GM19023 (cell line): Measurements from ENCODE around the gene CCDC60.

Experiments used
- ATAC-seq: cut with Tn5 transposase; IDR thresholded peaks from one replicate; pipeline ENCODE4 v1.9.1; 2021; ENCODE audit warnings: mild to moderate bottlenecking, moderate library complexity; ENCODE audit not compliant: unreplicated experiment

CCDC60 gene, protein sequence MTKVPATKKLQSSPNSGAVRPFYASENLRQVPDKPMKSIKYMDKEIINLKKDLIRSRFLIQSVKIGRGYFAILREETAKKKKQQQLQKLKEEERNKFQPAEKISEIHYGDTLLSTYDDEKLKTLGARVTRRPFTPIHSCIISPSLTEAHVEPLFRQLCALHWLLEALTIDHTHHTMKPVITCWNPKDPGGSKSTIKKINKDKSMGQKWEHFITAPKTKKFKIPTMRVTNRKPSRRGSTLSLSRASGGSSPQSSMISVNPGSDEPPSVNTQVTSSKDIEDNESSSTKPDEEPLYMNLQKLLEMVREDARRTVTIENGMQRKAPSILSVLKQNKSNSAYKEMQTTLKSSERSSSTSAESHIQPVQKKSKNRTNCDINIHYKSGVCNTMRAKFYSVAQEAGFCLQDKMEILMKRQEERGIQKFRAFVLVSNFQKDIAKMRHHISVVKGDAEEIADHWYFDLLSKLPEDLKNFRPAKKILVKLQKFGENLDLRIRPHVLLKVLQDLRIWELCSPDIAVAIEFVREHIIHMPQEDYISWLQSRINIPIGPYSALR

DNA sequence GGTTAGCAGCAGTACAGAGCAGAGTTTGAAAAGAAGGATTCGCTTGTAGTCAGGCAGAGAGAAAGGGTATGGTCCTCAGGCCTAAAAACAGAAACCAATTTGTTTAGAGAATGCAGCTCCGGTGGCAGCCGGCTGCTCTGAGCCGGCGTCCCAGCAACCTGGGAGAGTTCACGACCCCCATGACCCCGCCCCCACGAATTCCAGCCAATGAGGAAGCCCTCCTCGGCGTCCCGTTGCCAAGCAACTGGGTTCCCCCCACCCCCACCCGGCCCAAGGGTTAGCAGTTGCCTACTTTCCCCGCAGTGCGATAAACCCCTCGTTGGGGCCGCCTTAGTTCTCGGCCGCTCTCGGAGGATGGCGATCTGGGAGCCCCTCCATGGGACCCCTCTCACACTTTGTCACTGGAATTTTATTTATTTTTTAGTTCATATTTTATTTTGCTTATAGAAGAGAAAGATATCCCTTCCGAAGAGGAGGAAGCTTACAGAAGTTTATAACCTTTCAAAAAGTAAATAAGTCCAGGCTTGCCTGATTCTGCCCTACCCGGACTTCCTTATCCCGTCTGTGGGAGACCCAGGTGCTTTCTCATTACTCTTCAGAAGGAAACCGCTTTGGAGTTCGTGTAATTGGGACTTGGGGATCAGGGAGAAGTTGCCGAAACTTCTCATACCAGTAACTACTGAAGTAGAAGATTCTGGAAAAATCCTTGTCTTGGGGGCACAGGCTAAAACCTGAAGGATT is at the start of gene CCDC60:
TSS of gene CCDC60 (plus strand) at position 300 of the 741 bp plus-strand sequence. CDS start 448 bp downstream, outside the sequence.
- ATAC-seq: no peak

DNA sequence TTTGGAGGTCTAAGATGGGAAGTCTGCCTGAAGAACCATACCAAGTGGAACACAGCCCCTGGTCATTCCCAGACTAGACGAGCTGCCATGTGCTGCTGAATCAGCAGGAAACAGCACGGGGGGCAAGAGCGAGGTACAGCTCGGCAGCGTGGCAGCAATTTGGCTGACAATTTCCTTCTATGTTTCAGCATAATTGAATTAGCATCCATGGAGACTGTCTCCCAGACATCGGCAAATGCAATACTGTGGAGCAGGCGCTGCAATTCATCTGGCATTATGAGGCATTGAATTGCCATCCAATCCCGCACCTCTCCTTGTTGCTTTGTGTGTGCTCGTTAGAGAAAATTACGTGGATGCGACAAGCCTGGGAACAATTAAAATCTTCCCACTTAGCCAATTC is 46.0 kb upstream of the CCDC60 start:
- no peak for ATAC-seq

DNA sequence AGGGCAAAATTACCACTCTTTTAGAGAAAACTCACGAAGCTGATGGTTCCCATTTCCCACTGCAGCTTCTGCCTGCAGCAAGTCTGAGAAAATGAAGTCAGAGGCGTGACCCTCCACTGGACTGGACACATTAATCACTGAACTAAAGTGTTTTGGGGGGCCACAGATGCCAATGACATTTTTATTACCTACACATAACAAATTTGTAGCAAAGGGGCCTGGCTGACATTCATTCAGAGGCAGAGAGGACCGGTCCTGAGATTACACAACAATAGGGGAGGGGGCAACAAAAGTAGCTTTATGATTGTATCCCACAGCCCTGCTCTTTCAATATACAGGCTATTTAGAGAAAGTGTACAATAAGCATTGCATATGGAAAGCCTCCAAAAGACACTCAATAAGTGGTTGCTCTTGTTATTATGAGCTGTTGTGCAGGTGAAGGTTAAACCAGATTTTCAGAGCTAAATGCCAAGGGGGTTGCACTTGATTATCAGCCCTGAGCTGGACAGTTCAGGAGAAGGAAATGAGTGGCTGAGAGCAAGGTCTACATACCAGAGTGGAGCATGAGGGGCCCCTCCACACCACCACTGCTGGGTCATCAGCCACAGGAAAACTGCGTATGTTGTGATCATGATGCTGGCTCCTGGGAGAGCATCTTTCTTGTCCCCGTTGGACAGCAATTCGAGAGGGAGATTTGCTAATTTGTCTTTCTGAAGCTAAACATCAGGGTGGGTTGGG is 41.5 kb upstream of the CCDC60 start:
- no peak for ATAC-seq

- ATAC-seq: no peak
These were observed 40.3 kb upstream of the CCDC60 start for GRCh38 chr12:119294211-119294610.

- no peak for ATAC-seq
These were observed 38.0 kb upstream of the CCDC60 start for GRCh38 chr12:119296535-119296934.

DNA sequence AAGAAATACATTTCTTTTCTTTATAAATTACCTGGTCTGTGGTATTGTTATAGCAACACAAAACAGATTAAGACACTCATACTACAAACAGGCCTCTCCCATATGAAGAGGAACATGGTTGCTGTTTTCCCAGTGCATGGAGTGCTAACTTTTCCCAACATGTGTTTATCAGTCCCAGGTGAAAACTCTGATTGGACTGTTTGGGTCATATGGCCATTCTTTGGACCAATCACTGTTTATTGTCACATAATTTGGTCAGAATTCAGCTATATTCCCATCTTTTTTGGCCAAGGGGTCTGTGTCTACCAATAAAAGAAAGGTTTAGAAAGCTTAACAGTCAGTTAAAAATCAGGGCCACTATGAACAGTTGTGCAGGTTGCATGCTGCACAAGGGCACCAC is 35.4 kb upstream of the CCDC60 start:
- no peak for ATAC-seq

DNA sequence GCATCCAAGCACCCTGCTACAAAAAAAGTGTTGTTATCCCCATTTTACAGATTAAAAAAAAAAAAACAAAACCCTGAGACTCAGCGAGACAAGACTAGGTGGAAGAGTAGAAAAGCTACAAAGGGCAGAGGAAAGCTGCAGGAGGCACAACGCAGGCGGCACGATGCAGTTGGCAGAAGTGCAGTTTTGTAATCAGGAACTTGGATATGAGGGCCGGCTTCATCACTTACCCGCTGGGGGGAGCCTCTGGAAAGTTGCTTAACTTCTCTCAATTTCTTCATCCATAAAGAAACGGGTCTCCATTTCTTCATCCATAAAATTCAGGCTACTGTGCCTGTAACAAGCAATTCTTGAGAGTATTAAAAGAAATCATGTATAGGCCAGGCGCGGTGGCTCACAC is 33.1 kb upstream of the CCDC60 start:
- no peak for ATAC-seq

DNA sequence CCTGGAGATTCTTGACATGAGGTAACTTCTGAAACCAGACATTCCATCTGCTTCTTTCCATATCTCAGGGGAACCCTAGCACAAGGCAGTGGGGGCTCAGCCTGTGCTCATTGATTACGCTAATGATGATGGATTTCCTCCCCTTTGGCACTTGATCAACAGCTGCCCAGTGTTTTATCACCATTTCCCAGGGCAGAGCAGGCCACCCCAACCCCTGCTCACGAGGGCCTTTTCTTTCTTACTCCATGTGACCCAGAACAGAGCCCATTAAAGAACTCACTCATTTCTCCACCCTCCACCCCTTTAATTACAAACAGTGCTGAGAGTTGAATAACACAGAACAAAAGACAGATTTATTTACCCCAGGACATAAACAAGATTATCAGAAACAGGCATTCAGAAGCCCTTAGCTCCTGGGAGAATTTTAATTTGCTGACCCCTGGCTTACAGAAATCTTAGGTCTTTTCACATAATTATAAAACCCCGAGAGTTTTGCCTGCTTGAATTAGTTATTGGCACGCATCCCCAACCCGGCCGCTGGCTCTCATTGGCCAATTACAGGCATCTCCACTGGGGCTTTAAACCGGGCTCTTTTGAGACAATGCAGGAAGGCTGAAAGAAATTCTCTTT is 32.0 kb upstream of the CCDC60 start:
- no peak for ATAC-seq

- ATAC-seq: no peak
These were observed 27.9 kb upstream of the CCDC60 start for GRCh38 chr12:119306593-119306992.

- ATAC-seq: no peak
These were observed 26.8 kb upstream of the CCDC60 start for GRCh38 chr12:119307747-119308146.

- no peak for ATAC-seq
These were observed 25.6 kb upstream of the CCDC60 start for GRCh38 chr12:119308708-119309456.

- ATAC-seq: no peak
These were observed 22.7 kb upstream of the CCDC60 start for GRCh38 chr12:119311878-119312277.

- no peak for ATAC-seq
These were observed 21.6 kb upstream of the CCDC60 start for GRCh38 chr12:119312904-119313303.

DNA sequence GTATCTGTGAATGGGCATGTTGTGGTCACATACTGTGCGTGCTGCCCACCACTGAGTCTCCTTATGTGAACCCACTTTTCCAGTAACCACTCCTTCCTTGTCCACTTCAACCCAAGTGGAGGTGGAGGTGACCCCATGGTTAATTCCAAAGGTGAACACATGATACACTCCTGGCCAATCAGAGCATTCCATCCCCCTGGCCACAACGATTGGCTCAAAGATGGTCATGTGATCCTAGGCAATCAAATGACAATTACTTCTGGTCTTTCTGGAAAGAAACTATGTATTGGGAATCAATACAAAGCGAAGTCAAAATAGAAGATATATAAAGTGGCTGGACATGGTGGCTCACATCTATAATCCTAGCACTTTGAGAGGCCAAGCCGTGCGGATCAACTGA is 20.2 kb upstream of the CCDC60 start:
- ATAC-seq: no peak

DNA sequence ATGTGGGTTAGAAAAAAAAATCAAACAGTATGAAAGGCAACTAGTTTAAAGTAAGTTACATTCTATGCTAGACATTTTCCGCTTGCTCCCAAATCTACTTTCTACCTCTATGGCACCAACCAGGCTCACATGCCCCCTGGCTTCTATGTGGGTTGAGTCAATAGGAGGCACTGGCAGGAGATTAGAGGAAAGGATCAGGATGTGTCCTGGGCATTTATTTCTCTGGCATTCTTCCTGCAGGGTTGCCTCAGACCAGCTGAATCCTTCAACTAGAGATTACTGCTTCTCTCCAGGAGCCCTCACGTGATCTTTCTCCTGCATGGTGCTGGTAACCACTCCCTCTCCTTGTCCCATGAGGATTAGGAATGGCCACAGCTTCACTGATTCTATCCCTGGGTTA is 14.9 kb upstream of the CCDC60 start:
- ATAC-seq: no peak

- no peak for ATAC-seq
These were observed 13.9 kb upstream of the CCDC60 start for GRCh38 chr12:119320678-119321077.

DNA sequence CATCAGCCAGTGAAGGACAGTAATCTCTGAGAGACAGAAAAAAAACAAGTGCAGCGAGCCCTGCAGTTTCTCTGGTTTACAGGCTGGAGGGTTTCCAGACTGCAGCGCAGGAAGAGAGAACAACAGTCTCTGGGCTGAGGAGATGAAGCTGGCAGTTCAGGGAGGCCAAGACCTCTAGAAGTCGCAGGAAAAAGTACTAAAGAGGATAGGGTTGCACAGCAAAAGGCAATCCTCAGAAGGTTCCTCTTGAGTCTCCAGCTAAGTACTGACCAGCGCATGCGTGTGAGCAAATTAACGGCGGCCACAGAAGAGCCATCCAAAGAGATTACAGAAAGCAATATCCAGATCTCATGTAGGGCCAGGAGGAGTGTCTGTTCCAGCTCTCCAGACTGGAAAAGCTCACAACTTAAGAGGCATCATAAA is 12.2 kb upstream of the CCDC60 start:
- no peak for ATAC-seq

GRCh38 chr12:119325813-119326212 is 8.7 kb upstream of the CCDC60 start:
- ATAC-seq: no peak

DNA sequence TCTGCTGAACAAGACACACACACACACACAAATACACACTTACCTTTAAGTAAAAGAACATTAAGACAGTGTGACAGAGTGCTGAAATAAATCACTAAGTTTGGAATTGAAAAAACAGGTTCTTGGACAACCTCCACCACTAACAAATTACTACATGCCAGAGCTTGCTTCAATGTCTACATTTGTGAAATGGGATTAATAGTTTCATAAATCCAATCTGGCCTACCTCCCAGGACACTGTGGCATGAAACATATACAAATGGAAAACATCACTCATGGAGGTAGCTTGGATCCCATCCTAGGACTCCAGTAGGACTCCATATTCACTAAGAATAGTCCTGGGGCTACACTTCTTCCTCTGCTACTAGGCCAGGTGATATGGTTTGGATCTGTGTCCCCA is 8.2 kb upstream of the CCDC60 start:
- ATAC-seq: no peak

- ATAC-seq: no peak
These were observed 7.1 kb upstream of the CCDC60 start for GRCh38 chr12:119327471-119327870.
